SK-N-SH (cell line): ENCODE measurements around the gene FEM1B. TPM values are rescaled to one million over a fixed set of nuclear protein-coding genes. Genes with fewer than 3 reads are reported as not detected.

Source experiments
- CTCF ChIA-PET: fragments of 300-600, 350-600 bp; formaldehyde crosslinking; extraction: SDS; loops from one replicate; lab custom pipeline; 2021; lab: Yijun Ruan, JAX
- POLR2A ChIA-PET: fragments of 350-600 bp; sonication (Branson Sonifier 250); formaldehyde crosslinking; extraction: SDS; loops from one replicate; lab custom pipeline; 2020; ENCODE audit warnings: antibody characterized with exemption, inconsistent platforms; lab: Yijun Ruan, JAX
- DNase-seq: peaks from one replicate; pipeline ENCODE4 v3.0.0; 2012
- H2AFZ ChIP-seq: fragments of 200-600 bp; sonication (generic); 2 replicates; pipeline ENCODE4 v1.8.1; 2016; ENCODE audit warnings: antibody characterized with exemption, mild to moderate bottlenecking, low read depth
- H3F3A ChIP-seq: fragments of 200-600 bp; sonication (generic); replicated peaks from 2 replicates; pipeline ENCODE3; 2016; ENCODE audit warnings: antibody characterized with exemption, mild to moderate bottlenecking; ENCODE audit not compliant: insufficient read depth
- H3K27ac ChIP-seq, 2 experiments: fragments of 200-500 bp in 1 of 2; fragments of 200-600 bp in 1 of 2; sonication (Bioruptor generic) in 1 of 2; sonication (generic), shearing (Covaris generic) in 1 of 2; 2 replicates each; pipeline versions ENCODE4 v1.5.1 to v1.6.1; 2014 to 2016; ENCODE audit warnings: low read depth in 2 of 2, inconsistent platforms in 1 of 2, low read length in 1 of 2, mild to moderate bottlenecking in 1 of 2, mixed read lengths in 1 of 2
- H3K27me3 ChIP-seq: fragments of 200-600 bp; sonication (generic), shearing (Covaris generic); 2 replicates; pipeline ENCODE4 v1.6.1; 2016; ENCODE audit warnings: mixed run types; ENCODE audit not compliant: insufficient read depth
- H3K36me3 ChIP-seq, 2 experiments: fragments of 200-500 bp in 1 of 2; fragments of 200-600 bp in 1 of 2; sonication (Bioruptor generic) in 1 of 2; sonication (generic) in 1 of 2; replicated peaks in 1 of 2; 2 replicates each; pipeline versions ENCODE3 to v1.5.1; 2014 to 2016; ENCODE audit warnings: low read length in 1 of 2, mild to moderate bottlenecking in 1 of 2; ENCODE audit not compliant: insufficient read depth in 2 of 2, control insufficient read depth in 1 of 2
- H3K4me1 ChIP-seq, 2 experiments: fragments of 200-500 bp in 1 of 2; fragments of 200-600 bp in 1 of 2; sonication (Bioruptor generic) in 1 of 2; sonication (generic), shearing (Covaris generic) in 1 of 2; 2 replicates each; pipeline versions ENCODE4 v1.5.1 to v1.6.1; 2014 to 2016; ENCODE audit warnings: low read depth in 1 of 2, low read length in 1 of 2, mixed run types in 1 of 2; ENCODE audit not compliant: insufficient read depth in 2 of 2, control insufficient read depth in 1 of 2
- H3K4me2 ChIP-seq: fragments of 200-600 bp; sonication (generic), shearing (Covaris generic); 2 replicates; pipeline ENCODE4 v1.6.1; 2017; ENCODE audit warnings: mixed run types
- H3K4me3 ChIP-seq, 2 experiments: fragments of 200-500 bp in 1 of 2; fragments of 200-600 bp in 1 of 2; sonication (Bioruptor generic) in 1 of 2; sonication (generic), shearing (Covaris generic) in 1 of 2; 2 replicates each; pipeline versions ENCODE4 v1.5.1 to v1.8.1; 2014 to 2016; ENCODE audit warnings: low read depth in 2 of 2, inconsistent platforms in 1 of 2, low read length in 1 of 2, mild to moderate bottlenecking in 1 of 2, mixed read lengths in 1 of 2, moderate library complexity in 1 of 2
- H3K79me2 ChIP-seq: fragments of 200-600 bp; sonication (generic); 2 replicates; pipeline ENCODE4 v1.8.1; 2017; ENCODE audit warnings: mild to moderate bottlenecking; ENCODE audit not compliant: insufficient read depth
- H3K9ac ChIP-seq: fragments of 200-600 bp; sonication (generic); 2 replicates; pipeline ENCODE4 v1.6.1; 2017; ENCODE audit warnings: mixed run types
- H3K9me2 ChIP-seq: fragments of 200-600 bp; sonication (generic); 2 replicates; pipeline ENCODE4 v1.6.1; 2017; ENCODE audit warnings: mixed run types
- H3K9me3 ChIP-seq: fragments of 200-600 bp; sonication (generic); 2 replicates; pipeline ENCODE4 v1.6.1; 2017; ENCODE audit warnings: mixed run types, mild to moderate bottlenecking, moderate library complexity
- H4K20me1 ChIP-seq: fragments of 200-600 bp; sonication (generic); 2 replicates; pipeline ENCODE4 v1.6.1; 2017; ENCODE audit warnings: mild to moderate bottlenecking, mixed run types; ENCODE audit not compliant: insufficient read depth
- CHD2 ChIP-seq: fragments of 150-350 bp; IDR thresholded peaks from 2 replicates; pipeline ENCODE4 v1.6.1; 2018; ENCODE audit warnings: low read length; ENCODE audit not compliant: partially characterized antibody
- CTCF ChIP-seq: fragments of 200-600 bp; sonication (generic); IDR thresholded peaks from 2 replicates; pipeline ENCODE4 v1.6.1; 2017; ENCODE audit warnings: antibody characterized with exemption, mild to moderate bottlenecking, moderate library complexity
- EZH2phosphoT487 ChIP-seq: fragments of 200-600 bp; sonication (generic); IDR thresholded peaks from 2 replicates; pipeline ENCODE4 v1.6.1; 2017; ENCODE audit warnings: low read depth, mixed run types, mild to moderate bottlenecking, antibody characterized with exemption, moderate library complexity, borderline replicate concordance
- FOXM1 ChIP-seq: IDR thresholded peaks from 2 replicates; pipeline ENCODE4 v1.4.0; 2012; ENCODE audit warnings: low read depth, mild to moderate bottlenecking
- GATA2 ChIP-seq: sonication (generic); formaldehyde crosslinking; IDR thresholded peaks from 2 replicates; pipeline ENCODE4 v1.5.0; 2020; ENCODE audit warnings: mild to moderate bottlenecking, missing genetic modification reagents
- POLR2AphosphoS5 ChIP-seq: IDR thresholded peaks from 2 replicates; pipeline ENCODE4 v1.6.1; 2012; ENCODE audit warnings: low read depth, low read length
- RCOR1 ChIP-seq: fragments of 150-350 bp; IDR thresholded peaks from 2 replicates; pipeline ENCODE4 v1.6.1; 2017; ENCODE audit warnings: antibody characterized with exemption, low read length
- SMC3 ChIP-seq: IDR thresholded peaks from 2 replicates; pipeline ENCODE4 v1.6.1; 2012; ENCODE audit warnings: low read depth, low read length, improper control_type of control experiment
- TAF1 ChIP-seq: IDR thresholded peaks from 2 replicates; pipeline ENCODE4 v1.6.1; 2012; ENCODE audit warnings: low read depth, mild to moderate bottlenecking, low read length, moderate library complexity, borderline replicate concordance
- TCF12 ChIP-seq: IDR thresholded peaks from 2 replicates; pipeline ENCODE4 v1.4.0; 2012
- TEAD4 ChIP-seq: IDR thresholded peaks from 2 replicates; pipeline ENCODE4 v1.4.0; 2012; ENCODE audit warnings: mild to moderate bottlenecking, borderline replicate concordance; ENCODE audit not compliant: insufficient read depth
- USF2 ChIP-seq: fragments of 150-350 bp; IDR thresholded peaks from 2 replicates; pipeline ENCODE4 v1.6.1; 2017; ENCODE audit warnings: antibody characterized with exemption, low read length, low read depth, borderline replicate concordance
- ZBTB33 ChIP-seq: IDR thresholded peaks from 2 replicates; pipeline ENCODE4 v1.4.0; 2012; ENCODE audit warnings: low read depth, borderline replicate concordance
- WGBS: methylation state at CpG from one replicate; pipeline ENCODE4 v1.1.6; 2017; ENCODE audit warnings: low lambda C conversion rate; 5-methylcytosine and 5-hydroxymethylcytosine counted together
- polyA plus RNA-seq, 3 experiments: library from polyadenylated mRNA; depleted of rRNA; stranded (reverse); fragments of >200 nt; gene quantifications; 2 replicates each; pipeline ENCODE4 v1.2.3, GENCODE V29; 2012
- TF ChIP-seq, protein P1 (sequence below): IDR thresholded peaks from 2 replicates; pipeline ENCODE4 v1.6.1; 2012; ENCODE audit warnings: mild to moderate bottlenecking, low read depth, low read length, moderate library complexity
- TF ChIP-seq, protein P2 (sequence below): IDR thresholded peaks from 2 replicates; pipeline ENCODE4 v1.4.0; 2012; ENCODE audit warnings: low read depth, borderline replicate concordance

FEM1B gene
- polyA plus RNA-seq, 1 of the 3 experiments (the other 2 are of a cell fraction) = 14.0 TPM

- TF ChIP-seq, protein P1, sequence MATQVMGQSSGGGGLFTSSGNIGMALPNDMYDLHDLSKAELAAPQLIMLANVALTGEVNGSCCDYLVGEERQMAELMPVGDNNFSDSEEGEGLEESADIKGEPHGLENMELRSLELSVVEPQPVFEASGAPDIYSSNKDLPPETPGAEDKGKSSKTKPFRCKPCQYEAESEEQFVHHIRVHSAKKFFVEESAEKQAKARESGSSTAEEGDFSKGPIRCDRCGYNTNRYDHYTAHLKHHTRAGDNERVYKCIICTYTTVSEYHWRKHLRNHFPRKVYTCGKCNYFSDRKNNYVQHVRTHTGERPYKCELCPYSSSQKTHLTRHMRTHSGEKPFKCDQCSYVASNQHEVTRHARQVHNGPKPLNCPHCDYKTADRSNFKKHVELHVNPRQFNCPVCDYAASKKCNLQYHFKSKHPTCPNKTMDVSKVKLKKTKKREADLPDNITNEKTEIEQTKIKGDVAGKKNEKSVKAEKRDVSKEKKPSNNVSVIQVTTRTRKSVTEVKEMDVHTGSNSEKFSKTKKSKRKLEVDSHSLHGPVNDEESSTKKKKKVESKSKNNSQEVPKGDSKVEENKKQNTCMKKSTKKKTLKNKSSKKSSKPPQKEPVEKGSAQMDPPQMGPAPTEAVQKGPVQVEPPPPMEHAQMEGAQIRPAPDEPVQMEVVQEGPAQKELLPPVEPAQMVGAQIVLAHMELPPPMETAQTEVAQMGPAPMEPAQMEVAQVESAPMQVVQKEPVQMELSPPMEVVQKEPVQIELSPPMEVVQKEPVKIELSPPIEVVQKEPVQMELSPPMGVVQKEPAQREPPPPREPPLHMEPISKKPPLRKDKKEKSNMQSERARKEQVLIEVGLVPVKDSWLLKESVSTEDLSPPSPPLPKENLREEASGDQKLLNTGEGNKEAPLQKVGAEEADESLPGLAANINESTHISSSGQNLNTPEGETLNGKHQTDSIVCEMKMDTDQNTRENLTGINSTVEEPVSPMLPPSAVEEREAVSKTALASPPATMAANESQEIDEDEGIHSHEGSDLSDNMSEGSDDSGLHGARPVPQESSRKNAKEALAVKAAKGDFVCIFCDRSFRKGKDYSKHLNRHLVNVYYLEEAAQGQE = no peak
- no peak for TF ChIP-seq TAF1
- TF ChIP-seq GATA2 (CRISPR knock-in tag) = no peak
- no peak for TF ChIP-seq SMC3
- no peak for TF ChIP-seq USF2
- TF ChIP-seq POLR2AphosphoS5 = no peak
Measured at GRCh38 chr15:68310804-68311463, 33.4 kb downstream of the FEM1B start (continued).

DNA sequence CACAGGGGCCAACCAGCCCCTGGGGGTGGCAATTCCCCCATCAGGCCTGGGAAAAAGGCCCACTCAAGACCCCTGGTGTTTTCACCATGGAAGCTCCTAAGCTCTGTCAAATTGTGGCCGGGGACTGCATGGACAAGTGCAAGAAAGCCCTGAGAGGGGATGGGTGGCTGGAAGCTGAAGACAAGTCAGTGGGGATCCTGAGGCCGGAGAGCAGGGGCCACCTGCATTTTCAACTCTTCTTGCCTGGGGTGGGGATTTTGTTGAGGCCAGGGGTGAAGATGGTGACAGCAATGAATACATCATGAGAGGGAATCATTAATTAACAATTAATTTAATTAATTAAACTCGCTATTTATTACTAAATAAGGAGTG is 33.9 kb downstream of the FEM1B start:
- no peak for DNase-seq
- Histone ChIP-seq H3F3A (no peaks in the 10 kb centered on the region), H3K27ac (no peak overlapping the region), H3K9me3 (no peaks in the 10 kb centered on the region), H3K9ac (no peak overlapping the region), H3K4me2 (no peak overlapping the region), H3K9me2 (no peaks in the 10 kb centered on the region), H4K20me1 (no peaks in the 10 kb centered on the region), H2AFZ (no peak overlapping the region), H3K27me3 (no peaks in the 10 kb centered on the region), H3K36me3 (no peaks in the 10 kb centered on the region), H3K4me3 (no peak overlapping the region), H3K79me2 (no peaks in the 10 kb centered on the region), H3K4me1 (peaks cover 0 to 9% of the 10 kb centered on the region in 2 experiments; a peak in 1 of 4 replicates)
- CTCF ChIA-PET = interaction anchor here (1.0 to 2.7 kb wide), 5 partner anchors 58 to 614 kb away, joined by 3 to 12 read pairs (median 3); no protein-coding TSS in a partner anchor
- WGBS = 95% methylated on average over 3 of the region's 3 CpGs
- POLR2A ChIA-PET = interaction anchor here (1.8 kb wide), 1 partner anchor 34 kb away, joined by 5 read pairs; the partner anchor contains the start of gene FEM1B
- TF ChIP-seq POLR2AphosphoS5 (no peak), GATA2 (CRISPR knock-in tag) (no peak), TCF12 (no peak), RCOR1 (no peak), ZBTB33 (no peak), USF2 (no peak), FOXM1 (no peak), CTCF (no peak), TEAD4 (no peak), CHD2 (no peak), EZH2phosphoT487 (no peak)
- TF ChIP-seq, protein P2, sequence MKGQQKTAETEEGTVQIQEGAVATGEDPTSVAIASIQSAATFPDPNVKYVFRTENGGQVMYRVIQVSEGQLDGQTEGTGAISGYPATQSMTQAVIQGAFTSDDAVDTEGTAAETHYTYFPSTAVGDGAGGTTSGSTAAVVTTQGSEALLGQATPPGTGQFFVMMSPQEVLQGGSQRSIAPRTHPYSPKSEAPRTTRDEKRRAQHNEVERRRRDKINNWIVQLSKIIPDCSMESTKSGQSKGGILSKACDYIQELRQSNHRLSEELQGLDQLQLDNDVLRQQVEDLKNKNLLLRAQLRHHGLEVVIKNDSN = no peak
